Vagina (tissue), 2 donors: ENCODE results near the gene TMEM91. TPM values are rescaled to one million over a fixed set of nuclear protein-coding genes. Genes with fewer than 3 reads are reported as not detected.
A peak's percentile ranks its signal among the peaks of the same experiment; 100 is the strongest.
"Not testable (repeated sequence)": the region's sequence is repeated elsewhere in the genome, so short reads cannot be mapped to it uniquely, and the experiment has no call there.

ENCODE experiments used
- DNase-seq, 2 donors: peaks; one replicate each; pipeline ENCODE4 v3.0.0-alpha.2; 2017; ENCODE audit errors: extremely low spot score in 2 of 2
- H3K27ac ChIP-seq: fragments of 200-600 bp; sonication (generic); one replicate; pipeline ENCODE4 v1.5.1; 2019
- H3K27me3 ChIP-seq: fragments of 200-600 bp; sonication (generic); one replicate; pipeline ENCODE4 v1.5.1; 2019
- H3K36me3 ChIP-seq, 2 donors: fragments of 200-600 bp; sonication (generic); one replicate each; pipeline ENCODE4 v1.5.1; 2017 to 2019
- H3K4me1 ChIP-seq: fragments of 200-600 bp; sonication (generic); one replicate; pipeline ENCODE4 v1.5.1; 2019
- H3K4me3 ChIP-seq, 2 donors: fragments of 200-600 bp; sonication (generic); 1 replicate in 1 of 2; 2 replicates in 1 of 2; pipeline ENCODE4 v1.5.1; 2016 to 2019
- H3K9me3 ChIP-seq: fragments of 200-600 bp; sonication (generic); one replicate; pipeline ENCODE4 v1.5.1; 2019
- POLR2A ChIP-seq, 2 donors: fragments of 450-650 bp; IDR thresholded peaks; one replicate each; pipeline ENCODE4 v1.6.1; 2017; ENCODE audit warnings: antibody characterized with exemption in 2 of 2, mild to moderate bottlenecking in 2 of 2, moderate library complexity in 2 of 2
- POLR2AphosphoS5 ChIP-seq, 2 donors: sonication (generic); formaldehyde crosslinking; IDR thresholded peaks; one replicate each; pipeline ENCODE4 v1.9.0; 2017; ENCODE audit warnings: antibody characterized with exemption in 2 of 2, mild to moderate bottlenecking in 2 of 2, low read depth in 1 of 2; ENCODE audit not compliant: insufficient read depth in 1 of 2
- intact Hi-C: fragments of 100-400 bp; cut with DNase I; formaldehyde crosslinking; loops from one replicate; pipeline ENCODE4 v1.15.1; 2023
- total RNA-seq: library from RNA; depleted of rRNA; stranded (reverse); fragments of >200 nt; gene quantifications from one replicate; pipeline ENCODE4 v1.2.3, GENCODE V29; 2016
- TF ChIP-seq, protein P1 (sequence below), 3 experiments: fragments of 450-650 bp in 2 of 3; fragments of 200-600 bp in 1 of 3; sonication (generic) in 1 of 3; IDR thresholded peaks; one replicate each; pipeline ENCODE4 v1.5.1; 2017 to 2019; ENCODE audit warnings: antibody characterized with exemption in 3 of 3, mild to moderate bottlenecking in 2 of 3, moderate library complexity in 2 of 3

The TMEM91 gene
- total RNA-seq, 1 donor from 2014 or later: 34.4 TPM

DNA sequence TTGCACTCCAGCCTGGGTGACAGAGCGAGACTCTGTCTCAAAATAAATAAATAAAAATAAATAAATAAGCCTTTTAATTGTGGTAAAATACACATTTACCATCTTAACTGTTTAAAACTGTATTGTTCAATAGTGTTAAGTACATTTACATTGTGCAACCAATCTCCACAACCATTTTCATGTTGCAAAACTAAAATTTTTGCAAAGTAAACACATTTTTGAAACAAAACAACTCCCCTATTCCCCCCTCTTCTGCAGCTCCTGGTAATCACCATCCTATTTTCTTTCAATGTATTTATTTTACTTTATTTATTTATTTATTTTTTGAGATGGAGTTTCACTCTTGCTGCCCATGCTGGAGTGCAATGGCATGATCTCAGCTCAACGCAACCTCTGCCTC, 6.6 kb upstream of the TMEM91 start:
- intact Hi-C loops: no loop called here
- H3K27ac ChIP-seq: no peak overlapping the region
- no peak for TF ChIP-seq POLR2AphosphoS5 (IDR thresholded peaks at IDR 0.05; ENCODE audit: insufficient read depth in 1 of 2, low read depth in 1 of 2)
- TF ChIP-seq, protein P1, sequence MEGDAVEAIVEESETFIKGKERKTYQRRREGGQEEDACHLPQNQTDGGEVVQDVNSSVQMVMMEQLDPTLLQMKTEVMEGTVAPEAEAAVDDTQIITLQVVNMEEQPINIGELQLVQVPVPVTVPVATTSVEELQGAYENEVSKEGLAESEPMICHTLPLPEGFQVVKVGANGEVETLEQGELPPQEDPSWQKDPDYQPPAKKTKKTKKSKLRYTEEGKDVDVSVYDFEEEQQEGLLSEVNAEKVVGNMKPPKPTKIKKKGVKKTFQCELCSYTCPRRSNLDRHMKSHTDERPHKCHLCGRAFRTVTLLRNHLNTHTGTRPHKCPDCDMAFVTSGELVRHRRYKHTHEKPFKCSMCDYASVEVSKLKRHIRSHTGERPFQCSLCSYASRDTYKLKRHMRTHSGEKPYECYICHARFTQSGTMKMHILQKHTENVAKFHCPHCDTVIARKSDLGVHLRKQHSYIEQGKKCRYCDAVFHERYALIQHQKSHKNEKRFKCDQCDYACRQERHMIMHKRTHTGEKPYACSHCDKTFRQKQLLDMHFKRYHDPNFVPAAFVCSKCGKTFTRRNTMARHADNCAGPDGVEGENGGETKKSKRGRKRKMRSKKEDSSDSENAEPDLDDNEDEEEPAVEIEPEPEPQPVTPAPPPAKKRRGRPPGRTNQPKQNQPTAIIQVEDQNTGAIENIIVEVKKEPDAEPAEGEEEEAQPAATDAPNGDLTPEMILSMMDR (IDR thresholded peaks at IDR 0.05): no peak
- TF ChIP-seq POLR2A (IDR thresholded peaks at IDR 0.05): no peak
- no peaks in the 10 kb centered on the region for H3K36me3 ChIP-seq
- H3K27me3 ChIP-seq: no peaks in the 10 kb centered on the region
- DNase-seq: no peak
- H3K4me1 ChIP-seq: peaks cover 25% of the 10 kb centered on the region
- no peaks in the 10 kb centered on the region for H3K9me3 ChIP-seq
- H3K4me3 ChIP-seq: no peak overlapping the region

DNA sequence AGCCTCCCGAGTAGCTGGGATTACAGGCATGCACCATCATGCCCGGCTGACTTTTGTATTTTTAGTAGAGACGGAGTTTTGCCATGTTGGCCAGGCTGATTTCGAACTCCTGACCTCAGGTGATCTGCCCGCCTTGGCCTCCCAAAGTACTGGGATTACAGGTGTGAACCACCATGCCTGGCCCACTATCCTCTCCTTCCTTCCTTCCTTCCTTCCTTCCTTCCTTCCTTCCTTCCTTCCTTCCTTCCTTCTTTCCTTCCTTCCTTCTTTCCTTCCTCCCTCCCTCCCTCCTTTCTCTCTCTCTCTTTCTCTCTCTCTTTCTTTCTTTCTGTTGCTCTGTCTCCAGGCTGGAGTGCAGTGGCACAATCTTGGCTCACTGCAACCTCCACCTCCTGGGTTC, 5.2 kb upstream of the TMEM91 start:
- not testable (repeated sequence) for H3K27me3 ChIP-seq

DNA sequence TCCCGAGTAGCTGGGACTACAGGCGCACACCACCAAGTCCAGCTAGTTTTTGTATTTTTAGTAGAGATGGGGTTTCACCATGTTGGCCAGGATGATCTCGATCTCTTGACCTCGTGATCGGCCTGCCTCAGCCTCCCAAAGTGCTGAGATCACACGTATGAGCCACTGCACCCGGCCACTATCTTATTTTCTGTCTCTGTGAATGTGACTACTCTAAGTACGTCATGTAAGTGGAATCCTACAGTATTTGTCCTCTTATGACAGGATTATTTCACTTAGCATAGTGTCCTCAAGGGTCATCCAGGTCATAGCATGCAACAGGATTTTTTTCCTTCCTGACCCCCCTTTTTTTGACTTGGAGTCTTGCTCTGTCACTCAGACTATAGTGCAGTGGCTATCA, 4.8 kb upstream of the TMEM91 start:
- DNase-seq: no peak
- peaks cover 34% of the 10 kb centered on the region for H3K4me1 ChIP-seq

More for the DNA sequence above, 5.2 kb upstream of the TMEM91 start:
- H3K4me3 ChIP-seq, H3K9me3 ChIP-seq, intact Hi-C loops, H3K36me3 ChIP-seq, DNase-seq, H3K27ac ChIP-seq: not testable (repeated sequence)
- H3K4me1 ChIP-seq: peaks cover 30% of the 10 kb centered on the region

DNA sequence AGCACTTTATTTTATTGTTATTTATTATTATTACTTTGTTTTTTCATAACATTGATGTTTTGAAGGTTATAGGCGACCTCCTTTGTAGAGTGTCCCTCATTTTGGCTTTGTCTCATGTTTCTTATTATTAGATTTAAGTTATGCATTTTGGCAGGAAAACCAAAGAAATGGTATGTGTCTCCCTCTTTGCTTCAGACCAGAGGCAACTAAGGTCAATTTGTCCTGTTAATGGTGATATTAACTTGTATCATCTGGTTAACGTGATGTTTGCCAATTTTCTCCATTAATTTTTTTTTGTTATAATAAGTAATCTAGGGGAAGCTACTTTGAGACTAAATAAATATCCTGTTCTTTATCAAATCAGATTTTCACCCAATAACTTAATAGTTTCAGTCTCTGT, 3.8 kb upstream of the TMEM91 start:
- Histone ChIP-seq H3K9me3 (no peaks in the 10 kb centered on the region), H3K4me3 (no peak overlapping the region), H3K36me3 (no peaks in the 10 kb centered on the region), H3K27me3 (no peaks in the 10 kb centered on the region), H3K27ac (no peak overlapping the region), H3K4me1 (peaks cover 40% of the 10 kb centered on the region)
- intact Hi-C loops: no loop called here
- DNase-seq: no peak
- TF ChIP-seq POLR2A (IDR thresholded peaks at IDR 0.05) (no peak), POLR2AphosphoS5 (IDR thresholded peaks at IDR 0.05; ENCODE audit: insufficient read depth in 1 of 2, low read depth in 1 of 2) (no peak)
- TF ChIP-seq, protein P1 (IDR thresholded peaks at IDR 0.05): no peak

More for the DNA sequence above, 4.8 kb upstream of the TMEM91 start:
- H3K36me3 ChIP-seq: no peaks in the 10 kb centered on the region
- H3K4me3 ChIP-seq: no peak overlapping the region
- intact Hi-C loops: no loop called here
- H3K27me3 ChIP-seq: no peaks in the 10 kb centered on the region
- no peak overlapping the region for H3K27ac ChIP-seq
- no peak for TF ChIP-seq POLR2A (IDR thresholded peaks at IDR 0.05)
- TF ChIP-seq, protein P1 (IDR thresholded peaks at IDR 0.05): no peak
- H3K9me3 ChIP-seq: no peaks in the 10 kb centered on the region

DNA sequence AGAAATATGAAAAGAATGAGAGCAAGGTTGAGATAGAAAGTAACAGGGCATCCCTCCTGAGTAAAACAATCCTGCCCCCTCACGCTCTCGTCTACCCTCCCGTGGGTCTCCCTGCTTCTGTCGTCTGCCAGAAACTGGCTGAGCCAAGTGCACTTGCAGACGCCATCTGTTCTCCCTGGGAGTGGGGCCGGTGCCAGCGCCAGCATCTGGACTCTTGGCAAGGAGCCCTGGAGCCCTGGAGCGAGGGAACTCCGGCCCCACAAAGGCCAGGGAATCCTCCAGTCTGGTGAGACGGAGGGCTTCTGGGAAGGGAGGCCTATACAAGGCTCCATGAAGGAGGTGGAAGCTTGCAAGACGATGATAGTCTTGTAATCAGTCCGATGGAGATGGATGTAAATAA, 2.3 kb upstream of the TMEM91 start:
- Histone ChIP-seq H3K36me3 (no peaks in the 10 kb centered on the region), H3K4me3 (no peak overlapping the region), H3K27ac (peak overlapping the region; percentile 5), H3K9me3 (no peaks in the 10 kb centered on the region), H3K27me3 (no peaks in the 10 kb centered on the region), H3K4me1 (peaks cover 36% of the 10 kb centered on the region)
- intact Hi-C loops: no loop called here
- TF ChIP-seq POLR2A (IDR thresholded peaks at IDR 0.05) (no peak), POLR2AphosphoS5 (IDR thresholded peaks at IDR 0.05; ENCODE audit: insufficient read depth in 1 of 2, low read depth in 1 of 2) (peak in 1 of 2 donors; percentile 79)
- TF ChIP-seq, protein P1 (IDR thresholded peaks at IDR 0.05): no peak
- DNase-seq: no peak

DNA sequence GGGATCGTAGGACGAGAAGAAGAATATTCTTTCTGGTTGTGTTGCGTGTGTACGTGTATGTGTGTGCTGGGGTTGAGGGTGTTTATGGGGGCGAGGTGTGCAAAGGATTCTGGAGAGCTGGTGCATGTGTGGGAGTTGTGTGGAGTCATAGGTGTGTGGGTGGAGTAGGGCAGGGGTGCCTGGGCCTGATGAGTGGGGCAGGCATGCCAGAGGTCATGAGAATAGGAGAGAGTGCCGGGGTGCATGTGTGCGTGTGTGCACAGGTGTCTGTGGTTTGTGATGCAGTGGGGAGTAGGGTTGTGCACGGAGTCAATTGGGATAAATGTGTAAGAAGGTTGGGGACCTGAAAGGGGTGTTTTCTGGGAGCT, 649 bp downstream of the TMEM91 start:
- Histone ChIP-seq H3K4me3 (peak overlapping the region; percentile 65 to 70), H3K27ac (peak overlapping the region; percentile 84), H3K36me3 (no peaks in the 10 kb centered on the region), H3K27me3 (no peaks in the 10 kb centered on the region), H3K9me3 (no peaks in the 10 kb centered on the region), H3K4me1 (peaks cover 47% of the 10 kb centered on the region)
- DNase-seq: no peak
- intact Hi-C loops: no loop called here
- no peak for TF ChIP-seq POLR2A (IDR thresholded peaks at IDR 0.05)
- TF ChIP-seq, protein P1 (IDR thresholded peaks at IDR 0.05): no peak
- TF ChIP-seq POLR2AphosphoS5 (IDR thresholded peaks at IDR 0.05; ENCODE audit: insufficient read depth in 1 of 2, low read depth in 1 of 2): no peak
